ENCODE results near the gene TMEM223.

The TMEM223 gene

DNA sequence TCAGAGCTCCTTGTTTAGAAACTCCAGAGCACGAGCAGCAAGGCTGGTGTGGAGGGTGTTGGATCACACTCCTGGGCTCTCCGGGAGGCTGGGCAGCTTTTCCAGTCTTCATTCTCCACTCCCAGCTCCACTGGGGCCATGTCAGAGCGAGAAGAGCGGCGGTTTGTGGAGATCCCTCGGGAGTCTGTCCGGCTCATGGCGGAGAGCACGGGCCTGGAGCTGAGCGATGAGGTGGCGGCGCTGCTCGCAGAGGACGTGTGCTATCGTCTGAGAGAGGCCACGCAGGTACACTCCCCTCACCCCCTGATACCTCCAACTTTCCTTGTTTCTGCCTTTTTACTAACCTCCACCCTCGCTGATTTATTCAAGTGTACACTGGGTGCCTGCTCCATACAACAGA is 16.2 kb downstream of the TMEM223 start:
- TF ChIP-seq, protein P1, sequence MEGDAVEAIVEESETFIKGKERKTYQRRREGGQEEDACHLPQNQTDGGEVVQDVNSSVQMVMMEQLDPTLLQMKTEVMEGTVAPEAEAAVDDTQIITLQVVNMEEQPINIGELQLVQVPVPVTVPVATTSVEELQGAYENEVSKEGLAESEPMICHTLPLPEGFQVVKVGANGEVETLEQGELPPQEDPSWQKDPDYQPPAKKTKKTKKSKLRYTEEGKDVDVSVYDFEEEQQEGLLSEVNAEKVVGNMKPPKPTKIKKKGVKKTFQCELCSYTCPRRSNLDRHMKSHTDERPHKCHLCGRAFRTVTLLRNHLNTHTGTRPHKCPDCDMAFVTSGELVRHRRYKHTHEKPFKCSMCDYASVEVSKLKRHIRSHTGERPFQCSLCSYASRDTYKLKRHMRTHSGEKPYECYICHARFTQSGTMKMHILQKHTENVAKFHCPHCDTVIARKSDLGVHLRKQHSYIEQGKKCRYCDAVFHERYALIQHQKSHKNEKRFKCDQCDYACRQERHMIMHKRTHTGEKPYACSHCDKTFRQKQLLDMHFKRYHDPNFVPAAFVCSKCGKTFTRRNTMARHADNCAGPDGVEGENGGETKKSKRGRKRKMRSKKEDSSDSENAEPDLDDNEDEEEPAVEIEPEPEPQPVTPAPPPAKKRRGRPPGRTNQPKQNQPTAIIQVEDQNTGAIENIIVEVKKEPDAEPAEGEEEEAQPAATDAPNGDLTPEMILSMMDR (IDR thresholded peaks at IDR 0.05), result no peak

DNA sequence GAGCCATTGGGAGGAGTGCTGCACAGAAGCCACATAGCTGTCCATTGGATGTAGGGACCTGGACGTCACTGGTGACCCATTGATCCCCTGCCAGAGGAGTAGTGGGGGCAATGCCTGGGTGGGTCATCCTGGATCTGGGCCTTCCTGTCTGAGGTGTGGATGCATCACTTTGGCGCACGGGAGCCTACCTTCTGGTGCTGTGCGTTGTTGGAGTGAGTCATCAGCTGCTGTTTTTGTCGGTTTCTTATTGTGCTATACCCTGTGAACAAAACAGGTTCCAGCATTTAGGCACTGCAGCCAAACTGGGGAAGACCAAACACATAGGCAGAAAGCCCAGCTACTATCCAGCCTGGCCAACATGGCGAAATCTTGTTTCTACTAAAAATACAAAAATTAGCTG is 17.4 kb downstream of the TMEM223 start:
- TF ChIP-seq, protein P1 (IDR thresholded peaks at IDR 0.05), result no peak

DNA sequence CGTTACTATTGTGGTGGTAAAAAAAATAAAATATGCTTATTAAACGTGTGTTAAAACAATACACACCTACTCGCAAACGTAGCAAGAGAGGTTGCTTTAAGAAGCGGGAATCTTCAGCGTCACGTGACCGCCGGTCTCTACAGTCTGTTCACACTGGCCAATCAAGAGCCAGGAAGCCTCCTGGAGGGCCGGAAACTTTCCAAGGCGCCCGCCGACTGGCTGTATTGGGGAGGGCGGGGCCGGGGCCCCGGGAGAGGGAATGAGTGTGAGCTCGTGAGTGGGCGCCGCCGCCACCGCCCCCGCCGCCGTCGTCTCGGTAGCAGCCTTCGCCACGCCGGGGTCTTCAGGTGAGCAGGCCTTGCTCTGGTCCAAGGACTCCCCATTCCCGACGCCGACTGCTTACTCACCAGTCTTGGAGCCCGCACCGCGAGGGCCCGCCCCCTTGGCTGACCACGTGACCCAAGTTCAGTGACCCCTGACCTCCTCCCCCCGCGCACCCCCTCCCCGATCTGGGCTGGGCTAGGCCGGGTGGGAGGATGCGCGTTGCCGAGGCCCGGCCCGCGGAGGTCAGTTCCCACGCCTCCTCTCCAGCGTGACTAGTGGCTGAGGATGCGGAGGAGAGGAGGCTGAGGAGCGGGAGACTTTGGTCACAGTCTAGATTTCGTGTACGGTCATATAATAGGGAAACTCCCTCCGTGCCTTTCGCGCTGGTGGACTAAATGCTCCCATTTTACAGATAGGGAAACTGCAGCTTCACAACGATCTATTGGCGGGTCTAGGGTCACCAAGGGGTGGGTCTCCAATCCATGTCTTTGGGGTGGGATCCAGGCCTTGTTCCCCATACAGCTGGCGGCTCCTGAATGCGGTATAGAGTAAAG is 20.4 kb downstream of the TMEM223 start, which contains the start of gene TAF6L:
TSS of gene TAF6L (plus strand) at position 253 of the 878 bp plus-strand sequence. CDS start 4,388 bp downstream, outside the sequence.
- TF ChIP-seq, protein P1 (IDR thresholded peaks at IDR 0.05), result no peak

DNA sequence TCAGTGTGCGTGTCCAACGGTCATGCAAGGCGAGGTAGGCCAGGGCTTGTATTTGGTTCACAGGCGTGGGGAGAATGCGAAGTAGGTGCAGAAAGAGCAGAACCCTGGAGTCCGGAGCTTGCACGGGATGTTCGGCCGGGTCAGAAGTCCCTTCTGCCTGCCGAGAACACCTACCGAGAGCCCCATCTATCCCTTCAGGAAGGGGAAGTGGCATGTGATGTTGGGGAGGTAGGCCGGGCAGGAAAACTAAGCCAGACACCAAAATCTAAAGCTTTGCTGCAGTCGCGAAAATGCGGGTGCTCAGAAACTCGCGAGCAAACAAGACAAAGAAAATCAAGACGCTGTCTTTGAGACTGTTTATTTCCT is 21.0 kb downstream of the TMEM223 start:
- TF ChIP-seq, protein P1 (IDR thresholded peaks at IDR 0.05), result no peak

DNA sequence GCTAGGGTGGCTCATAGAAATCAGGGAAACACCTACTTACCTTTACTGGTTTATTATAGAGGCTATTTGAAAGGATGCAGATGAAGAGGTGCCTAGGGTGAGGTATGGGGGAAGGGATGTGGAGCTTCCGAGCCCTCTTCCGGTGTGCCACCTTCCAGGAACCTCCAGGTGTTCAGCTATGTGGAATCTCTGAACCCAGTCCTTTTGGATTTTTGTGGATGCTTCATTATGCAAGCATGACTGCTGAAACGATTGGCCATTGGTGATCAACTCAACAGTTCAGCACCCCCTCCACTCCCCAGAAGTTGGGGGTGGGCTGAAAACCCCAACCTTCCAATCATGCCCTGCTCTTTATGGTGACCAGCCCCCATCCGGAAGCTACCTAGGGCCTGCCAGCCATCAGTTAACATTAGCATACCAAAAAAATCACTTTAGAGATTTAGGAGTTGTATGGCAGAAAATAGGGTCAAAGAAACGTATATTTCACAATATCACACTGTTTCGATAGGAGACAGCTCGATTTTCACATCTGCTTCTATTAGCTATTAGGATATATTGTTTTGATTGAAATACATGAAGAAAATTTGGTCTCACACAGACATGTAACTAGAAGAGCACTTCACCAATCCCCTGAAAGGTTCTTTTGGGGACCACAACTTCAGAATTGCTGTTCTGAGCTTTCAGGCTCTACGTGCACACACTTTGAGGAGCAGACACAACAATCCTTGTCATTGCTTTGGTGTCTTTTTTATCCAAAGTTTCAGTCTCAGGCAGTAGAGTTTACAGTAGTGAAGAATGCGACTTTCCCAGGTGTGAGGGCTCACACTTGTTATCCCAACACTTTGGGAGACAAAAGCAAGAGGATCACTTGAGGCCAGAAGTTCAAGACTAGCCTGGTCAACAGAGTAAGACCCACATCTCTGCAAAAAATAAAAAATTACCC is 33.7 kb downstream of the TMEM223 start:
- TF ChIP-seq, protein P1 (IDR thresholded peaks at IDR 0.05), result no peak

DNA sequence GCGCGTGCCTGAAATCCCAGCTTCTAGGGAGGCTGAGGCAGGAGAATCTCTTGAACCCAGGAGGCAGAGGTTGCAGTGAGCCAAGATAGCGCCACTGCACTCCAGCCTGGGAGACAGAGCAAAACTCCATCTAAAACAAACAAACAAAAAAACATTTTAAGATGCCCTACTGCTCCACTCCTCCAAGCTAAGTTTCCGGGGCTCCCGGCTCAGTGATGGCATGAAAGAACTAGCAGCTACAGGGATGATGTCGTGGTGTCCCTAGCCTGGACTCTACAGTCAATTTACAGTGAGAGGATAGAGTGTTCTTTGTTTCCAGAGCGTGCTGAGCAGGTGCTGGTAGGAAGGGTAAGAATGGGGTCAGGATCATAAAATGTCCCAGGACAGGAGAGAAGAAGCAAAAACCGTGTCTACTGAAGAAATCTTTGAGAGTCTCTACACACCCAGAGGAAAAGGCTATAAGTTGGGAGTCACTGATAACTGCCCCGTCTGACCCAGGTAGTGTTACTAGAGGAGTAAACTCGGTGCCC is 36.7 kb downstream of the TMEM223 start:
- TF ChIP-seq, protein P1 (IDR thresholded peaks at IDR 0.05), result no peak

All from LNCAP (cell line).